SK-N-MC (cell line): ENCODE data around the gene CCDC63.

ENCODE experiments used
- EZH2 ChIP-seq: fragments of 200-600 bp; sonication (generic); IDR thresholded peaks from one replicate; pipeline ENCODE4 v1.6.1; 2017; ENCODE audit warnings: antibody characterized with exemption
- FOXP2 ChIP-seq: optimal IDR thresholded peaks from 2 replicates; pipeline ENCODE3; 2011; ENCODE audit warnings: mild to moderate bottlenecking, moderate library complexity; ENCODE audit not compliant: insufficient read depth; ENCODE audit errors: extremely low read length, control extremely low read depth
- POLR2AphosphoS5 ChIP-seq: IDR thresholded peaks from 2 replicates; pipeline ENCODE4 v1.6.1; 2012; ENCODE audit warnings: mild to moderate bottlenecking, low read depth, low read length, borderline replicate concordance

DNA sequence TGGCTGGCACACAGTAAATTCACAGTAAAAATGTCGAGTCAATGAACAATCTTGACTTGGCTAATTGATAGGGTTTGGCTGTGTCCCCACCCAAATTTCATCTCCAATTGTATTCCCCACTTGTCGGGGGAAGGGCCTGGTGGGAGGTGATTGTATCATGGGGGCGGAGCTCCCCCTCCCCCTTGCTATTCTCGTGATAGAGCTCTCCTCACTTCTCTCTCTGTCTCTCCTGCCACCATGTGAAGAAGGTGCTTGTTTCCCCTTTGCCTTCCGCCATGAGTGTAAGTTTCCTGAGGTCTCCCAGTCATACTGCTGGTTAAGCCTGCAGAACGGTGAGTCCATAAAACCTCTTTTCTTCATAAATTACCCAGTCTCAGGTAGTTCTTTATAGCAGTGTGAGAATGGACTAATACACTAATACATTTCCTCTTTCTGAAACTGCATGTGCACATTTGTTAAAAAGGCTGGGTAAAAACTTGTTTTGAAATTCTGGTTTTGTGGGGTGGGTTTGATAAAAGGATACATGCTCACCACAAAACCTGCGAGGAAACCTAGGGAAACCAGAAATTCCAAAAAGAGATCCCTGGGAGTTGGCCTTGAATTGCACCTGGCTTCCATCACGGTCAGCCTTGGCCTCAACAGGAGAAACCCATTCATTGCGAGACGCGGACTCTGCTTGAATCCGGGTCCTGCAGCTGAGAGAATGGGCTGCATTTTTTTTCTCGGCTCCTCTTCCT lies 89.7 kb downstream of the CCDC63 start:
- TF ChIP-seq EZH2, result no peak
- no peak for TF ChIP-seq POLR2AphosphoS5
- no peak for TF ChIP-seq FOXP2
